Measurements from ENCODE around the gene ZBTB7A. TPM values are rescaled to one million over a fixed set of nuclear protein-coding genes. Genes with fewer than 3 reads are reported as not detected.

ZBTB7A gene
- total RNA-seq, 1 experiment from 2014 or later: 25.9 TPM

DNA sequence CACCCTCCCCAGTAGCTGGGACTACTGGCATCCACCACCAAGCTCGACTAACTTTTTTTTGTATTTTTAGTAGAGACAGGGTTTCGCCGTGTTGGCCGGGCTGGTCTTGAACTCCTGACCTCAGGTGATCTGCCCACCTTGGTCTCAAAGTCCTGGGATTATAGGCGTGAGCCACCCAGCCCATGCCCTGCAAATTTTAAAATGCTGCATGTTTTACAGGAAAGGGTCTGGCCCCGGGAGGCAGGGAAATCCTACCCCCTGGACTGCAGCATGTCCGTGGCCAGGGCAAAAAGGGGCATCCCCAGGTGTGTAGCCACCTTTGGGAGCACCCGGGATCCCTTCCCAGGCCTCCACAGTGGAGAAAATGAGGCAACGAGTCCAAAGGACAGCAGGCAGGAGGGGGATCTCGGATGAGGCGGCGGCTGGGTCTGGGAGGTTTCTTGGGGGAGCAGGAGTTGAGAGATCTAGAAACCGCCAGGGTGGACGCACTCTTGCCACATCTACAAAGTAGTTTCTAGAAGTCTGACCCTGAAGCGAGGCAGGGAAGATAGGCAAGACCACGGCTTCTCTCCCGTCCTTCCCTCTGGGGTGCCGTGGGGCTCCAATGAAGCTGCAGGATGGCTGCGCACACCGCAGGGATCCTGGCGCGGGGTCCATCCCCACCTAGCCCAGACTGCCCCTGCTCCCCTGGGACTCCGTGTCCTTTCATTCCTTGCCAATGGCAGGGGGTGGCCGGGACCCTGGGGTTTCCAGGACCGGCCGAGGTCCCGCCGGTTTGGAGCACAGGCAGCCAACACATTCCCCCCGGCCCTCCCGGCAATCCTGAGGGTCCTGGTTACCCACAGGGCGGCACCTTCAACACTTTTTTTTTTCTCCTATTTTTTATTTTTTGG, 21.3 kb upstream of the ZBTB7A start:
- intact Hi-C loops (cut with micrococcal nuclease; ENCODE audit: unreplicated experiment): no loop called here
- Histone ChIP-seq H3K36me3 (ENCODE audit: insufficient read depth, low read length, poor library complexity, severe bottlenecking) (peaks cover 3% of the 10 kb centered on the region), H3K4me1 (ENCODE audit: insufficient read depth, low read length, poor library complexity, severe bottlenecking) (no peaks in the 10 kb centered on the region), H3K9me3 (ENCODE audit: low read depth, low read length, poor library complexity, severe bottlenecking) (no peaks in the 10 kb centered on the region), H3K27ac (ENCODE audit: low read depth, low read length, poor library complexity, severe bottlenecking) (no peak overlapping the region), H3K27me3 (replicated peaks; ENCODE audit: insufficient read depth, low read depth, low read length, poor library complexity) (no peaks in the 10 kb centered on the region), H3K4me3 (ENCODE audit: low read depth, low read length, poor library complexity, severe bottlenecking) (no peak overlapping the region)
- BruUV-seq (replicated peaks): no TSS peak
- DNase-seq (ENCODE audit: low spot score): no peak
- ChIA-PET CTCF (no interaction called here), POLR2A (ENCODE audit: low non-redundant PET) (interaction anchor here (0.8 kb wide), 1 partner anchor 1599 kb away, joined by 3 read pairs; no protein-coding TSS in a partner anchor)
- TF ChIP-seq, protein P1, sequence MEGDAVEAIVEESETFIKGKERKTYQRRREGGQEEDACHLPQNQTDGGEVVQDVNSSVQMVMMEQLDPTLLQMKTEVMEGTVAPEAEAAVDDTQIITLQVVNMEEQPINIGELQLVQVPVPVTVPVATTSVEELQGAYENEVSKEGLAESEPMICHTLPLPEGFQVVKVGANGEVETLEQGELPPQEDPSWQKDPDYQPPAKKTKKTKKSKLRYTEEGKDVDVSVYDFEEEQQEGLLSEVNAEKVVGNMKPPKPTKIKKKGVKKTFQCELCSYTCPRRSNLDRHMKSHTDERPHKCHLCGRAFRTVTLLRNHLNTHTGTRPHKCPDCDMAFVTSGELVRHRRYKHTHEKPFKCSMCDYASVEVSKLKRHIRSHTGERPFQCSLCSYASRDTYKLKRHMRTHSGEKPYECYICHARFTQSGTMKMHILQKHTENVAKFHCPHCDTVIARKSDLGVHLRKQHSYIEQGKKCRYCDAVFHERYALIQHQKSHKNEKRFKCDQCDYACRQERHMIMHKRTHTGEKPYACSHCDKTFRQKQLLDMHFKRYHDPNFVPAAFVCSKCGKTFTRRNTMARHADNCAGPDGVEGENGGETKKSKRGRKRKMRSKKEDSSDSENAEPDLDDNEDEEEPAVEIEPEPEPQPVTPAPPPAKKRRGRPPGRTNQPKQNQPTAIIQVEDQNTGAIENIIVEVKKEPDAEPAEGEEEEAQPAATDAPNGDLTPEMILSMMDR (conservative IDR thresholded peaks at IDR 0.05; ENCODE audit: low read depth, low read length): no peak
- no peak for TF ChIP-seq EZH2 (IDR thresholded peaks at IDR 0.05; ENCODE audit: borderline replicate concordance, low read depth, low read length, poor library complexity, severe bottlenecking)

DNA sequence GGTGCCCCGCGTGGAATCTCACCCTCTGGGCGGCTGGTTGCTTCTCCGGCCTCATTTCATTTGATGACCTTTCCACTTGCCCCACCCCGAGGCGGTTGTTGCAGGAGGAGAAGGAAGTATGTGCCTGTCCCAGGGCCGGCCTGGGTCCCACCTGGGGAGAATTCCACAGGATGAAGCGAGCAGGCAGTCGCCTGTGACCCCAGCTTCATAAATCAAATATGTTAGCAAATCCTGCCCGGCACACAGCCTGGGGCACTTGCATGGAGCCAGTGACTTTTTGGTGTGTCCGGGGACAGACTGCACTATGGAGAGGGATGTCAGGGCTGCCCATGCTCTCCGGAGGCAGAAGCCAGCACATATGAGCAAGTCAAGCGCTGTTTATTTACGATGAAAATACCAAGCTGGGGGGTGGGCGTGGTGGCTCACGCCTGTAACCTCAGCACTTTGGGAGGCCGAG, 19.7 kb upstream of the ZBTB7A start:
- DNase-seq (ENCODE audit: low spot score): no peak
- H3K4me3 ChIP-seq (ENCODE audit: low read depth, low read length, poor library complexity, severe bottlenecking): no peak overlapping the region
- H3K9me3 ChIP-seq (ENCODE audit: low read depth, low read length, poor library complexity, severe bottlenecking): no peaks in the 10 kb centered on the region
- no TSS peak for BruUV-seq (replicated peaks)
- no peaks in the 10 kb centered on the region for H3K27me3 ChIP-seq (replicated peaks; ENCODE audit: insufficient read depth, low read depth, low read length, poor library complexity)
- H3K27ac ChIP-seq (ENCODE audit: low read depth, low read length, poor library complexity, severe bottlenecking): no peak overlapping the region
- H3K36me3 ChIP-seq (ENCODE audit: insufficient read depth, low read length, poor library complexity, severe bottlenecking): peaks cover 3% of the 10 kb centered on the region
- intact Hi-C loops (cut with micrococcal nuclease; ENCODE audit: unreplicated experiment): no loop called here
- CTCF ChIA-PET: interaction anchor here (1.2 kb wide), 1 partner anchor 54 kb away, joined by 4 read pairs; no protein-coding TSS in a partner anchor
- TF ChIP-seq, protein P1 (conservative IDR thresholded peaks at IDR 0.05; ENCODE audit: low read depth, low read length): no peak
- no peak for TF ChIP-seq EZH2 (IDR thresholded peaks at IDR 0.05; ENCODE audit: borderline replicate concordance, low read depth, low read length, poor library complexity, severe bottlenecking)
- no peaks in the 10 kb centered on the region for H3K4me1 ChIP-seq (ENCODE audit: insufficient read depth, low read length, poor library complexity, severe bottlenecking)
- POLR2A ChIA-PET (ENCODE audit: low non-redundant PET): no interaction called here

DNA sequence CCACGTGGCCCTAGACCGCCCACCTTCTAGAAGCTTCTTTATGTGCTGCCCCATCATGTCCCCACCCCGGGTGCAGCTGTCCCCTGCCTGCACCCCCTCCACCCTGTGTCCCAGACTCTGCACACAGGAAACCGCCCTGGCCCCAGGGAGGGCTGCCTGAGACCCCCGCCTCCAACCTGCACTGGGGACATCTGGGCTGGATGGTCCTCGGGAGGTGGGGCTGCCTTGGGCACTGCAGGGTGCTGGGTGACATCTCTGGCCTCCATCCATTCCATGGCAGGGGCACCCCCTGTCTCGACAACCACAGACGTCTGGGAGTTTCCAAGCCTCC, 17.8 kb upstream of the ZBTB7A start:
- intact Hi-C loops (cut with micrococcal nuclease; ENCODE audit: unreplicated experiment): no loop called here
- no peak for TF ChIP-seq EZH2 (IDR thresholded peaks at IDR 0.05; ENCODE audit: borderline replicate concordance, low read depth, low read length, poor library complexity, severe bottlenecking)
- TF ChIP-seq, protein P1 (conservative IDR thresholded peaks at IDR 0.05; ENCODE audit: low read depth, low read length): no peak
- BruUV-seq (replicated peaks): no TSS peak
- no peak for DNase-seq (ENCODE audit: low spot score)
- no peaks in the 10 kb centered on the region for H3K9me3 ChIP-seq (ENCODE audit: low read depth, low read length, poor library complexity, severe bottlenecking)
- no peak overlapping the region for H3K4me3 ChIP-seq (ENCODE audit: low read depth, low read length, poor library complexity, severe bottlenecking)
- H3K36me3 ChIP-seq (ENCODE audit: insufficient read depth, low read length, poor library complexity, severe bottlenecking): peaks cover 3% of the 10 kb centered on the region
- H3K27me3 ChIP-seq (replicated peaks; ENCODE audit: insufficient read depth, low read depth, low read length, poor library complexity): no peaks in the 10 kb centered on the region
- ChIA-PET CTCF (no interaction called here), POLR2A (ENCODE audit: low non-redundant PET) (no interaction called here)
- no peaks in the 10 kb centered on the region for H3K4me1 ChIP-seq (ENCODE audit: insufficient read depth, low read length, poor library complexity, severe bottlenecking)
- H3K27ac ChIP-seq (ENCODE audit: low read depth, low read length, poor library complexity, severe bottlenecking): no peak overlapping the region

Data from A673 (cell line).